CD4-positive, CD25-positive, alpha-beta regulatory T cell (primary cell): ENCODE measurements around the gene ZNF23. TPM values are rescaled to one million over a fixed set of nuclear protein-coding genes. Genes with fewer than 3 reads are reported as not detected.

Experiments used
- ATAC-seq, 2 donors: fragments of 150-1000 bp; cut with Tn5 transposase; one replicate each; pipeline ENCODE4 v1.10.0; 2021; ENCODE audit warnings: low read depth in 2 of 2, moderate number of reproducible peaks in 2 of 2, moderate library complexity in 1 of 2
- DNase-seq, 3 donors: peaks; one replicate each; pipeline versions ENCODE4 v3.0.0 to v3.0.0-alpha.2; 2012 to 2022; ENCODE audit warnings: mixed read lengths in 1 of 3
- H3K27ac ChIP-seq: one replicate; pipeline ENCODE4 v1.7.0; 2013; ENCODE audit warnings: mild to moderate bottlenecking, low read length; ENCODE audit not compliant: insufficient read depth, poor library complexity, severe bottlenecking
- H3K27me3 ChIP-seq: one replicate; pipeline ENCODE4 v1.7.0; 2013; ENCODE audit warnings: low read length; ENCODE audit not compliant: control insufficient read depth, insufficient read depth
- H3K36me3 ChIP-seq: one replicate; pipeline ENCODE4 v1.7.0; 2013; ENCODE audit warnings: mild to moderate bottlenecking, low read length, moderate library complexity; ENCODE audit not compliant: control insufficient read depth, insufficient read depth
- H3K4me1 ChIP-seq: 2 replicates; pipeline ENCODE4 v1.7.0; 2013; ENCODE audit warnings: mild to moderate bottlenecking, low read length; ENCODE audit not compliant: insufficient read depth, control insufficient read depth, poor library complexity, severe bottlenecking
- H3K4me3 ChIP-seq: one replicate; pipeline ENCODE4 v1.7.0; 2013; ENCODE audit warnings: low read depth, mild to moderate bottlenecking, low read length, moderate library complexity
- H3K9me3 ChIP-seq, 2 experiments: 1 replicate in 1 of 2; 2 replicates in 1 of 2; pipeline ENCODE4 v1.7.0; 2013; ENCODE audit warnings: low read length in 2 of 2, mild to moderate bottlenecking in 1 of 2, moderate library complexity in 1 of 2; ENCODE audit not compliant: control insufficient read depth in 2 of 2
- H3K27ac Mint-ChIP-seq, 3 donors: one replicate each; pipeline ENCODE4 v1.8.0; 2020 to 2022; ENCODE audit warnings: mild to moderate bottlenecking in 3 of 3, mixed read lengths in 3 of 3, moderate library complexity in 2 of 3
- H3K27me3 Mint-ChIP-seq: one replicate; pipeline ENCODE4 v1.8.0; 2022; ENCODE audit warnings: mild to moderate bottlenecking, mixed read lengths
- H3K36me3 Mint-ChIP-seq: one replicate; pipeline ENCODE4 v1.8.0; 2020; ENCODE audit warnings: mixed read lengths
- H3K4me1 Mint-ChIP-seq, 4 donors: one replicate each; pipeline ENCODE4 v1.8.0; 2020 to 2022; ENCODE audit warnings: mixed read lengths in 4 of 4, mild to moderate bottlenecking in 1 of 4
- H3K4me3 Mint-ChIP-seq, 4 donors: one replicate each; pipeline ENCODE4 v1.8.0; 2020 to 2022; ENCODE audit warnings: mild to moderate bottlenecking in 4 of 4, mixed read lengths in 4 of 4, moderate library complexity in 3 of 4
- H3K9me3 Mint-ChIP-seq, 7 donors: one replicate each; pipeline ENCODE4 v1.8.0; 2020 to 2022; ENCODE audit warnings: mixed read lengths in 7 of 7, mild to moderate bottlenecking in 3 of 7, moderate library complexity in 2 of 7
- polyA plus RNA-seq, 4 donors: library from polyadenylated mRNA; unstranded; fragments of 300-500 nt; fragmentation: Illumina TruSeq; gene quantifications; one replicate each; pipeline ENCODE4 v1.2.3, GENCODE V29; 2021
- total RNA-seq: library from RNA; stranded (reverse); gene quantifications from one replicate; pipeline ENCODE4 v1.2.3, GENCODE V29; 2022

The ZNF23 gene
- total and polyA plus RNA-seq, 5 donors from 2014 or later = 4.0 to 6.2 (median 5.6) TPM

GRCh38 chr16:71431991-71432390 lies 30.1 kb downstream of the ZNF23 start:
- Histone ChIP-seq H3K36me3 (no peaks in the 10 kb centered on the region), H3K9me3 (no peaks in the 10 kb centered on the region), H3K4me1 (no peaks in the 10 kb centered on the region), H3K27me3 (peaks cover 5% of the 10 kb centered on the region), H3K4me3 (no peak overlapping the region), H3K27ac (no peak overlapping the region)
- ATAC-seq = no peak
- H3K27me3 Mint-ChIP-seq = peaks cover 23% of the 10 kb centered on the region
- H3K27ac Mint-ChIP-seq = no peak overlapping the region
- H3K4me3 Mint-ChIP-seq = no peak overlapping the region
- peaks cover 0 to 3% (median 0%) of the 10 kb centered on the region in 4 donors for H3K4me1 Mint-ChIP-seq
- peaks cover 0 to 2% (median 0%) of the 10 kb centered on the region in 7 donors for H3K9me3 Mint-ChIP-seq
- no peak for DNase-seq
- H3K36me3 Mint-ChIP-seq = no peaks in the 10 kb centered on the region

GRCh38 chr16:71431176-71431575 lies 30.9 kb downstream of the ZNF23 start:
- DNase-seq (no peak), ATAC-seq (no peak)
- Histone ChIP-seq H3K36me3 (no peaks in the 10 kb centered on the region), H3K27me3 (peaks cover 11% of the 10 kb centered on the region), H3K27ac (no peak overlapping the region), H3K4me3 (no peak overlapping the region), H3K9me3 (no peaks in the 10 kb centered on the region), H3K4me1 (no peaks in the 10 kb centered on the region)
- no peaks in the 10 kb centered on the region for H3K36me3 Mint-ChIP-seq
- H3K9me3 Mint-ChIP-seq = peaks cover 0 to 5% (median 0%) of the 10 kb centered on the region in 7 donors
- peaks cover 27% of the 10 kb centered on the region for H3K27me3 Mint-ChIP-seq
- H3K27ac Mint-ChIP-seq = no peak overlapping the region
- no peak overlapping the region for H3K4me3 Mint-ChIP-seq
- H3K4me1 Mint-ChIP-seq = peaks cover 0 to 11% (median 2%) of the 10 kb centered on the region in 4 donors

- Histone ChIP-seq H3K4me3 (no peak overlapping the region), H3K27me3 (peaks cover 11% of the 10 kb centered on the region), H3K9me3 (no peaks in the 10 kb centered on the region), H3K36me3 (no peaks in the 10 kb centered on the region), H3K27ac (no peak overlapping the region), H3K4me1 (no peaks in the 10 kb centered on the region)
- Mint-ChIP-seq H3K27ac (no peak overlapping the region), H3K9me3 (peaks cover 0 to 5% (median 0%) of the 10 kb centered on the region in 7 donors), H3K4me3 (no peak overlapping the region), H3K36me3 (no peaks in the 10 kb centered on the region), H3K4me1 (peaks cover 0 to 11% (median 2%) of the 10 kb centered on the region in 4 donors), H3K27me3 (peaks cover 30% of the 10 kb centered on the region)
- DNase-seq = no peak
- ATAC-seq = no peak
These were observed 31.3 kb downstream of the ZNF23 start for GRCh38 chr16:71430744-71431143.

- Mint-ChIP-seq H3K36me3 (no peaks in the 10 kb centered on the region), H3K4me1 (peaks cover 0 to 16% (median 5%) of the 10 kb centered on the region in 4 donors), H3K27me3 (peaks cover 42% of the 10 kb centered on the region), H3K4me3 (no peak overlapping the region), H3K27ac (no peak overlapping the region), H3K9me3 (peaks cover 0 to 5% (median 0%) of the 10 kb centered on the region in 7 donors)
- no peak for DNase-seq
- peaks cover 11% of the 10 kb centered on the region for H3K27me3 ChIP-seq
- no peaks in the 10 kb centered on the region for H3K36me3 ChIP-seq
- H3K27ac ChIP-seq = no peak overlapping the region
- no peaks in the 10 kb centered on the region for H3K4me1 ChIP-seq
- H3K4me3 ChIP-seq = no peak overlapping the region
- ATAC-seq = no peak
- no peaks in the 10 kb centered on the region for H3K9me3 ChIP-seq
These were observed 32.5 kb downstream of the ZNF23 start for GRCh38 chr16:71429581-71429980.

- H3K27me3 Mint-ChIP-seq = peaks cover 42% of the 10 kb centered on the region
- no peaks in the 10 kb centered on the region for H3K9me3 ChIP-seq
- no peak for ATAC-seq
These were observed 33.2 kb downstream of the ZNF23 start for GRCh38 chr16:71428883-71429282.

GRCh38 chr16:71428385-71428784 lies 33.7 kb downstream of the ZNF23 start:
- Histone ChIP-seq H3K27ac (no peak overlapping the region), H3K27me3 (peaks cover 11% of the 10 kb centered on the region), H3K9me3 (no peaks in the 10 kb centered on the region), H3K36me3 (no peaks in the 10 kb centered on the region), H3K4me1 (no peaks in the 10 kb centered on the region), H3K4me3 (no peak overlapping the region)
- Mint-ChIP-seq H3K4me1 (peaks cover 0 to 19% (median 5%) of the 10 kb centered on the region in 4 donors), H3K9me3 (peaks cover 0 to 5% (median 0%) of the 10 kb centered on the region in 7 donors), H3K27me3 (peaks cover 42% of the 10 kb centered on the region), H3K36me3 (no peaks in the 10 kb centered on the region), H3K4me3 (no peak overlapping the region), H3K27ac (no peak overlapping the region)
- DNase-seq (no peak), ATAC-seq (no peak)

More at GRCh38 chr16:71428883-71429282, 33.2 kb downstream of the ZNF23 start:
- Mint-ChIP-seq H3K4me3 (no peak overlapping the region), H3K36me3 (no peaks in the 10 kb centered on the region), H3K27ac (no peak overlapping the region), H3K4me1 (peaks cover 0 to 19% (median 5%) of the 10 kb centered on the region in 4 donors), H3K9me3 (peaks cover 0 to 5% (median 0%) of the 10 kb centered on the region in 7 donors)
- Histone ChIP-seq H3K27ac (no peak overlapping the region), H3K27me3 (peaks cover 11% of the 10 kb centered on the region), H3K4me1 (no peaks in the 10 kb centered on the region), H3K4me3 (no peak overlapping the region), H3K36me3 (no peaks in the 10 kb centered on the region)
- DNase-seq = no peak

- Histone ChIP-seq H3K4me1 (no peaks in the 10 kb centered on the region), H3K36me3 (no peaks in the 10 kb centered on the region), H3K27ac (no peak overlapping the region), H3K4me3 (no peak overlapping the region), H3K9me3 (no peaks in the 10 kb centered on the region), H3K27me3 (peaks cover 11% of the 10 kb centered on the region)
- Mint-ChIP-seq H3K36me3 (no peaks in the 10 kb centered on the region), H3K27ac (peak overlapping the region in 1 of 3 donors; percentile 74), H3K4me3 (peak overlapping the region in 1 of 4 donors; percentile 84), H3K9me3 (peaks cover 0 to 5% (median 0%) of the 10 kb centered on the region in 7 donors), H3K4me1 (peaks cover 0 to 19% (median 5%) of the 10 kb centered on the region in 4 donors), H3K27me3 (peaks cover 42% of the 10 kb centered on the region)
- ATAC-seq = no peak
- DNase-seq = no peak
These were observed 35.0 kb downstream of the ZNF23 start for GRCh38 chr16:71426880-71427615.
